Measurements from ENCODE around the gene KITLG.
"Not testable (repeated sequence)": the region's sequence is repeated elsewhere in the genome, so short reads cannot be mapped to it uniquely, and the experiment has no call there.

Gene KITLG

DNA sequence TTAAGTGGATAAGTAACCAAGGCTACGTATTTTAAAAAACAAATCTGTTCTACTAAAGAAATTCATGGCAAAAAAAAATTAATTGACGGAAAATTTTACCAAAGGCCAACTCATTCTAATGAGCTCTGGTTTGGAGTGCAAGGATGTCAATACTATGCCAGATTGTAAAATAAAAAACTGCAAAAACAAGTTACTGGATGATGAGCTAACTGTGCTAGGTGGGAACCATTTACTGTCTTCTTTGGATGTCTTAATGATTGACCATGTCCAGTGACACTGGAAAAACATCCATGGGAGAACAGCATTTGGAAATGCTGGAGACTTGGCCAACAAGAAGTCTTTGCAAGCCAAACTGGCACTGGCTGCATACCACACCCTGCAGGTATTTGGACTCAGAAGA lies 41.6 kb downstream of the KITLG start:
- no peak for DNase-seq

DNA sequence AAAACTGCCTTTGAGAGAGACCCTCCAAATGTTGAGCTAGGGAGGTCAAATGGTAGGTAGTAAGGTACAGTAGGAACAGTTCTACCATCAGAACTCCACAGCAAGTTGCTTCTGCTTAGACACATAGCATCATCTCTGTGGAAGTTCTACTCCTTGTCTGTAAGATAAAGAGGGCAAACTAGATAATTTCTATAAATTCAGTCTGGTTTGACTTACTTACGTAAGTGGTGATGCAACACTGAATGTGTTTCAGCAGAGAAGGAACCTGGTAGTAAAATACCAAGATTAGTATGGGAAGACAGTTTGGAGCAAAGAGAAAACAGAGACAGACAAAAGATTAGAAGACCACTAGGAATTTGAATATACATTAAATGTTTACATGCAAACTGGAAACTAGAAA lies 42.0 kb downstream of the KITLG start:
- DNase-seq = no peak

- DNase-seq = no peak
Measured at GRCh38 chr12:88530868-88531267, 49.4 kb downstream of the KITLG start.

- DNase-seq = no peak
Measured at GRCh38 chr12:88529531-88530488, 50.5 kb downstream of the KITLG start.

DNA sequence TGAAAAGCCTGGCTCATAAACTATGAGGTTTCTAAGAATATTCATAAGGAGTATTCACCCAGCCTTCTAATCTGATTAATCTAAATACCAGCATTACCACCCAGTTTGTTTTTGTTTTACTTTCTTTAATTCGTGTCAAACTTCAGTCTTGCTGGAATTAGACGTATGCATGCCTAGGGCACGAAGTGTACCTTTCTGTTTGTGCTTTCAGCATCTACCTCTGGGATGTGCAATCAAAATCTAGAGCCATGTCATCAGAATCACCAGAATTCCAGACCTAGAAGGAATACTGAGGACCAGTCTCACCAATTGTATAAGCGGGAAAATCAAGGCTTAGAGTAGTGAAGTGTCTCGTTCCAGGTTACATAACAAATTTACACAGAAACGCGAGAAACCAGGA lies 57.3 kb downstream of the KITLG start:
- no peak for DNase-seq

DNA sequence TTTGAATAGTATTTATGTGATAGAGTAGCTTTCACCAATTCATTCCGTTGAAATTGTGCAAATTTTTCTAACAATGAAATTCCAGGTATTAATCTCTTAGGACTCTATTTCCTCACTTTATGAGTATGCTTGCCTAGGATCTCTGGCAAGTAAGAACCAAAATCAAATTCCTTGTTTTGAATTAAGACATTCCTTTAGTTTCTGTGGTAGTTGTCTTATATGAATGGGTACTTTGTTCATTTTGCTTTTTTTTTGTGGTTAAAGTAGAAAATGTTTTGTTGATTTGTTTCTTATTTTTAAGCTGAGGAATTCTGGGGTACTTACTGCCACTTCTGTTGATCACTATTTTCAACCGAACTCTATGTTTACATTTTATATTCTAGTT lies 59.8 kb downstream of the KITLG start:
- no peak for DNase-seq

- DNase-seq = no peak
Measured at GRCh38 chr12:88519802-88520435, 60.4 kb downstream of the KITLG start.

- no peak for DNase-seq
Measured at GRCh38 chr12:88518863-88519403, 61.3 kb downstream of the KITLG start.

DNA sequence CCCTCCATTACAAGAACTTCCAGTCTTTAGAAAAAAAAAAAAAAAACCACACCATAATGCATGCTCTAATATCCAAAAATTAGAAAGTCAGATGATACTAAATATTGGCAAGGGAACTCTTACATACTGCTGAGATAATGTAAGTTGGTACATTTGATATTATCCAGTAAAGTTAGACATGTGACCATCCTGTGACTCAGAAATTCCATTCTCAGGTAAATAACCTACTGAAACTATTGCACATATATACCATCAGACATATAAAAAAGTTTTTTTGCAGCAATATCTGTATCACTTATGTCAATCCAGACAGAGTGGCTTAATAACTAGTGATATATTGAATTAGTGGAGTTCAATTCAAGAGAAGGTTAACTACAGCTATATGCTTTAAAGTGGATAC lies 63.5 kb downstream of the KITLG start:
- DNase-seq = no peak

GRCh38 chr12:88510843-88511242 lies 69.4 kb downstream of the KITLG start:
- DNase-seq = no peak

GRCh38 chr12:88509851-88510250 lies 70.4 kb downstream of the KITLG start:
- DNase-seq = no peak

DNA sequence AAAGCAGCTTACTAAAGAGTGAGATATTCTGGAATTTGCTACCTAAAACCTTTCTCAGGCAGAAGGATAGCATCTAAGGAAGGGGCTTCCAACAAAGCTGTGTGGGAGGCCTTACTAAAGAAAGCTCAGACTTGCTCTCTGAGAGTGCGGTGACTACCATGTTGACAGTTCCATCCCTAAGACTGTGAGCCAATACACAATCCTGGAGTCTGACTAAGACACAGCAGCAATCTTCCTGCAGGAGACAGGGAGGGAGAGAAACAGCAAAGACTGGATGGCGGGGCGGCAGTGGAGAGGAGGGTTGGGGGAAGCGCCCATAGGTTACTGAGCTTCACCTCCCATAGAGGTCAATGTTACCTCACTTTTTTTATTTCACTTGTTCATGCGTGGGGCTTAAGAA lies 70.9 kb downstream of the KITLG start:
- DNase-seq = no peak

- not testable (repeated sequence) for DNase-seq
Measured at GRCh38 chr12:88507851-88508250, 72.4 kb downstream of the KITLG start.

GRCh38 chr12:88507270-88507669 lies 73.0 kb downstream of the KITLG start:
- no peak for DNase-seq

DNA sequence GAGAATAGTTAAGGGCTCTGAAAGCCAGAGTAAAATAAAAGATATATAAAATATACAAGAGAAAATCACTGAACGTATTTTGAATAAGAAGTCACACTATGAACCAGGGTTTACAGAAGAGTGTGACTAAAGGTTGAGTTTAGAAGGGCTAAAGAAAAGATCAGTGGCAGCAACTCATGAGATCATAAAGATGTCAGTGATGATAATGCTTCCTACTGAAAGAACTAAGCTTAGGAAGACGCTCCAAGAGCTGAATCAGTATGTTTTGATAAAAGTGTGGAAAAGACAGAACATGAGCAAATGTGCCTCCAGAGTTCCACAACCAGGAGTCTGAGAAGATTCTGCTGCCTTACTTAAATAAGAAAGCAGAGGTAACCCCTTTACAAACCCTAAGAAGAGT lies 74.6 kb downstream of the KITLG start:
- no peak for DNase-seq

- no peak for DNase-seq
Measured at GRCh38 chr12:88503281-88503703, 77.0 kb downstream of the KITLG start.

GRCh38 chr12:88501972-88502938 lies 78.0 kb downstream of the KITLG start:
- no peak for DNase-seq

GRCh38 chr12:88496891-88497371 lies 83.3 kb downstream of the KITLG start:
- no peak for DNase-seq

DNA sequence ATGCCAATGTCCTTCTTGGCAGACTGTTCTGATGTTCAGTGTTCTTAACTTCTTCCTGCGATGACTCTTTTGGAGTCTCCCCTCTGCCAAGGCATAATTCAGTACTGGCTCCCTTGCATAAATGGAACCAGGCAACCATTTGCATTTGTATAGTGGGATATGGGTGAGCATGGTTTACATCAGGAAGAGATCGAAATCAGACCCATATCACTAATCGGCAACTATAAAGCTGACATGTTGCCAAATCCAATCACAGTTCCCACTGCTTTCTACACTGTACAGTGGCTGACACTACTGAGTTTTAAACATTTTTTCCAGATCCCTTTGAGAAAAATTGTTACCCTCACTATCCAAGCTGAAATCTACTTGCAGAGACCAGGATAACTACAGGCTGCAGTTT lies 83.8 kb downstream of the KITLG start:
- no peak for DNase-seq

DNA sequence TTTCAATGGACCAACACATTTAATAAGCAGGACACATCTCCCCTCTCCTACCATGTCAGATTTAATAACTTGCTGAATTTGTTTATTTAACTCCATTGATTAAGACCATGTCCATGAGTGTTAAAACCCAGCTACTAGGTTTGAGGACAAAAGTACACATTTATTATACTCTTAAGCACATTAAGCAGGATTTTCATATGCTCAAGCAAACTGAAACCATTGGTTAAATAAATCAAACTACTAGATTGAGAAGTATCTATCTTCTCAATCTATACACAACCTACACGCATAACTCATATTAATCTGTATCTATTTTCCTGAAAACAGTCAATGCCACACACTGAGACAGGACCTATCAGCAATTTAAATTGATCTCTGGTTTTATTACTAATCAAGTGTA lies 85.2 kb downstream of the KITLG start:
- DNase-seq = no peak

DNA sequence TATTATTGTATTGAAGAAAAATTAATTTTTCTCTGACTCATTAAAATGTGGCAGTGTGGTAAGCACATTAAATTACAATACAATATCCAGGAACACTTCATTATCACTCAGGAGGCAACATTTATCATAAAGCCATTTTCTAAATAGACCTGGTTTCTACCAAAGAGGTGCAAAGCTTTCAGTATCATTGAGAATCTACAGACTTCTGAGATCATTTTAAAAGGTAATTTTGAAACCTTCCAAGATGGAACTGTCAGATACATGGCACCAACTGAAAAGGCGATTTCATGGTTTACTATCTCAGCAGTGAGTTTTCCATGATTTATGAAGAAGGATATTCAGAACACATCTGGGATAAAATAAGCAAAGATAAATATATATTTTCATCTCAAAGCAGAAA lies 85.8 kb downstream of the KITLG start:
- DNase-seq = no peak

DNA sequence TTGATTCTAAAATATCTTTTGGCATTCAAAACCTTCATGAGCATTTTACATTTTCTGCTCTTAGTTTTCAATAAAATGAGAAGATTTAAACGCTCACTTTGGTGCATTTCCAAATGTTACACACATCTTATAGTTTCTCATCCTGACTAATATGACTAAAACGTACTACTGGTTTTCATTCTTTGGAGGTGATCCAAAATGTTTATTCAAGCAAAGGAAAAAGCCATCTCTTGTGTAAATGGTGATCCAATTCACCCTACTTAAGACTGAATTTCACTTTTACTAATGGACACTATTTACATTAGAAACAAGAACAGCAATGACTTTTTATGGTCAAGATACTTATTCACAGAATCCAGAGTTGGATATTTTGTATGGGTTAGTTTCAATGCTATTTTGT lies 86.6 kb downstream of the KITLG start:
- no peak for DNase-seq

DNA sequence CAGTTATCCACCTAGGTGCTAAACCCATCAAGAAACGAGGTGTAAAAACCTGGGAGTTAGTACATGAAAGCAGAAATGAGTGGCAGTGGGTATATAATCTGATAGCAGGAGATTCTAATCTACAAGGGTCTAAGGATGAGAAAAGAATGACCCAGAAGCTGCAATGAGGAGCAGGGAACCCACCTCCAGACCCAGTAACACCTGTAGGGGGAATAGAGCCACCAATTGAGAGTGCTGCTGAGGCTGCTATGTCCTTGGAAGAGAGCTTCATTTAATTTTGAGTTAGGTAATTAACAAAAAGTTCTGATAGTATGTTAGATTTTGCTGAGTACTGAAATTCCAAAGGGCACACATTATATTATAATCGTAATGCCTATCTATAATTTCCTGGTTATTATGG lies 89.8 kb downstream of the KITLG start:
- DNase-seq = no peak

Data from CD4-positive, alpha-beta T cell treated with Interferon alpha-2 for 1 hour (primary cell).